Measurements from ENCODE around the gene SNX9. TPM values are rescaled to one million over a fixed set of nuclear protein-coding genes. Genes with fewer than 3 reads are reported as not detected.
A peak's percentile ranks its signal among the peaks of the same experiment; 100 is the strongest.

The SNX9 gene
- total RNA-seq, 2 experiments from 2014 or later, result 46.6 to 48.5 TPM

GRCh38 chr6:157868835-157869234, 45.8 kb downstream of the SNX9 start:
- CTCF ChIA-PET, result no interaction called here
- Histone ChIP-seq H3K9me3 (ENCODE audit: control insufficient read depth in 1 of 2, insufficient read depth in 1 of 2, low read length in 2 of 2) (no peaks in the 10 kb centered on the region), H3K4me1 (ENCODE audit: insufficient read depth, low read length) (peaks cover 19% of the 10 kb centered on the region), H3K4me3 (ENCODE audit: low read length) (no peak overlapping the region), H3K27ac (ENCODE audit: low read depth in 1 of 2, low read length in 2 of 2) (no peak overlapping the region), H3K27me3 (ENCODE audit: control insufficient read depth in 1 of 2, insufficient read depth in 2 of 2, low read length in 2 of 2) (no peaks in the 10 kb centered on the region), H3K36me3 (ENCODE audit: insufficient read depth, low read length) (peaks cover 21% of the 10 kb centered on the region)
- DNase-seq (no peak), ATAC-seq (ENCODE audit: poor library complexity) (no peak)
- Mint-ChIP-seq H3K4me3 (no peak overlapping the region), H3K27ac (no peak overlapping the region), H3K9me3 (no peaks in the 10 kb centered on the region), H3K27me3 (no peaks in the 10 kb centered on the region), H3K36me3 (ENCODE audit: low read depth) (peaks cover 15% of the 10 kb centered on the region), H3K4me1 (ENCODE audit: low read depth) (peaks cover 39% of the 10 kb centered on the region)
- TF ChIP-seq, protein P1, sequence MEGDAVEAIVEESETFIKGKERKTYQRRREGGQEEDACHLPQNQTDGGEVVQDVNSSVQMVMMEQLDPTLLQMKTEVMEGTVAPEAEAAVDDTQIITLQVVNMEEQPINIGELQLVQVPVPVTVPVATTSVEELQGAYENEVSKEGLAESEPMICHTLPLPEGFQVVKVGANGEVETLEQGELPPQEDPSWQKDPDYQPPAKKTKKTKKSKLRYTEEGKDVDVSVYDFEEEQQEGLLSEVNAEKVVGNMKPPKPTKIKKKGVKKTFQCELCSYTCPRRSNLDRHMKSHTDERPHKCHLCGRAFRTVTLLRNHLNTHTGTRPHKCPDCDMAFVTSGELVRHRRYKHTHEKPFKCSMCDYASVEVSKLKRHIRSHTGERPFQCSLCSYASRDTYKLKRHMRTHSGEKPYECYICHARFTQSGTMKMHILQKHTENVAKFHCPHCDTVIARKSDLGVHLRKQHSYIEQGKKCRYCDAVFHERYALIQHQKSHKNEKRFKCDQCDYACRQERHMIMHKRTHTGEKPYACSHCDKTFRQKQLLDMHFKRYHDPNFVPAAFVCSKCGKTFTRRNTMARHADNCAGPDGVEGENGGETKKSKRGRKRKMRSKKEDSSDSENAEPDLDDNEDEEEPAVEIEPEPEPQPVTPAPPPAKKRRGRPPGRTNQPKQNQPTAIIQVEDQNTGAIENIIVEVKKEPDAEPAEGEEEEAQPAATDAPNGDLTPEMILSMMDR (IDR thresholded peaks at IDR 0.05), result no peak
- POLR2A ChIA-PET, result no interaction called here
- intact Hi-C loops (cut with DNase I, micrococcal nuclease), result no loop called here

GRCh38 chr6:157869673-157870302, 46.7 kb downstream of the SNX9 start:
- TF ChIP-seq, protein P1 (IDR thresholded peaks at IDR 0.05), result no peak
- Histone ChIP-seq H3K27me3 (ENCODE audit: control insufficient read depth in 1 of 2, insufficient read depth in 2 of 2, low read length in 2 of 2) (no peaks in the 10 kb centered on the region), H3K4me3 (ENCODE audit: low read length) (no peak overlapping the region), H3K9me3 (ENCODE audit: control insufficient read depth in 1 of 2, insufficient read depth in 1 of 2, low read length in 2 of 2) (no peaks in the 10 kb centered on the region), H3K27ac (ENCODE audit: low read depth in 1 of 2, low read length in 2 of 2) (no peak overlapping the region), H3K36me3 (ENCODE audit: insufficient read depth, low read length) (peaks cover 28% of the 10 kb centered on the region), H3K4me1 (ENCODE audit: insufficient read depth, low read length) (peaks cover 22% of the 10 kb centered on the region)
- ChIA-PET POLR2A (no interaction called here), CTCF (no interaction called here)
- no peaks in the 10 kb centered on the region for H3K27me3 Mint-ChIP-seq
- H3K27ac Mint-ChIP-seq, result no peak overlapping the region
- no peak overlapping the region for H3K4me3 Mint-ChIP-seq
- no peak for DNase-seq
- peaks cover 22% of the 10 kb centered on the region for H3K36me3 Mint-ChIP-seq (ENCODE audit: low read depth)
- ATAC-seq (ENCODE audit: poor library complexity), result no peak
- intact Hi-C loops (cut with DNase I, micrococcal nuclease), result loop anchor here in 1 of 2 experiments (5.0 kb wide), 1 partner anchor 202 kb away; no protein-coding TSS in a partner anchor
- H3K4me1 Mint-ChIP-seq (ENCODE audit: low read depth), result peaks cover 40% of the 10 kb centered on the region
- H3K9me3 Mint-ChIP-seq, result no peaks in the 10 kb centered on the region

- no peak overlapping the region for H3K4me3 Mint-ChIP-seq
- TF ChIP-seq, protein P1 (IDR thresholded peaks at IDR 0.05), result peak; percentile 92
- ATAC-seq (ENCODE audit: poor library complexity), result peak; percentile 74
- intact Hi-C loops (cut with DNase I, micrococcal nuclease), result loop anchor here (1.0 to 5.0 kb wide), 4 partner anchors 50 to 207 kb away; no protein-coding TSS in a partner anchor
- ChIA-PET CTCF (interaction anchor here (0.5 to 2.1 kb wide), 22 partner anchors 9 to 128 kb away, joined by 3 to 22 read pairs (median 6); no protein-coding TSS in a partner anchor), POLR2A (interaction anchor here (1.1 to 2.0 kb wide), 5 partner anchors 11 to 118 kb away, joined by 3 to 23 read pairs (median 5); no protein-coding TSS in a partner anchor)
- no peaks in the 10 kb centered on the region for H3K9me3 Mint-ChIP-seq
- DNase-seq, result peak; percentile 75 to 92 (median 84)
- Histone ChIP-seq H3K36me3 (ENCODE audit: insufficient read depth, low read length) (peaks cover 48% of the 10 kb centered on the region), H3K4me1 (ENCODE audit: insufficient read depth, low read length) (peaks cover 15% of the 10 kb centered on the region), H3K4me3 (ENCODE audit: low read length) (no peak overlapping the region), H3K27ac (ENCODE audit: low read depth in 1 of 2, low read length in 2 of 2) (no peak overlapping the region), H3K27me3 (ENCODE audit: control insufficient read depth in 1 of 2, insufficient read depth in 2 of 2, low read length in 2 of 2) (no peaks in the 10 kb centered on the region), H3K9me3 (ENCODE audit: control insufficient read depth in 1 of 2, insufficient read depth in 1 of 2, low read length in 2 of 2) (no peaks in the 10 kb centered on the region)
- H3K4me1 Mint-ChIP-seq (ENCODE audit: low read depth), result peaks cover 39% of the 10 kb centered on the region
- H3K27me3 Mint-ChIP-seq, result no peaks in the 10 kb centered on the region
- H3K36me3 Mint-ChIP-seq (ENCODE audit: low read depth), result peaks cover 54% of the 10 kb centered on the region
- peak overlapping the region; percentile 47 for H3K27ac Mint-ChIP-seq
Measured at GRCh38 chr6:157873735-157874344, 50.8 kb downstream of the SNX9 start.
